RWPE1 (cell line): Measurements from ENCODE around the gene ZFPL1.

Experiments
- CTCF ChIA-PET: fragments of 350-600 bp; sonication (Branson Sonifier 250); formaldehyde crosslinking; extraction: SDS; loops from one replicate; lab custom pipeline; 2021; lab: Yijun Ruan, JAX
- POLR2A ChIA-PET: fragments of 400-600 bp; formaldehyde crosslinking; extraction: SDS; loops from one replicate; lab custom pipeline; 2020; ENCODE audit warnings: antibody characterized with exemption; ENCODE audit not compliant: low non-redundant PET; lab: Yijun Ruan, JAX
- DNase-seq: peaks from one replicate; pipeline ENCODE4 v3.0.0; 2012; ENCODE audit warnings: low spot score
- H3K27ac ChIP-seq: fragments of 450-650 bp; 2 replicates; pipeline ENCODE4 v1.5.1; 2017
- CTCF ChIP-seq: fragments of 450-650 bp; conservative IDR thresholded peaks from 2 replicates; pipeline ENCODE4 v1.5.1; 2017; ENCODE audit warnings: low read depth, mild to moderate bottlenecking

ZFPL1 gene

DNA sequence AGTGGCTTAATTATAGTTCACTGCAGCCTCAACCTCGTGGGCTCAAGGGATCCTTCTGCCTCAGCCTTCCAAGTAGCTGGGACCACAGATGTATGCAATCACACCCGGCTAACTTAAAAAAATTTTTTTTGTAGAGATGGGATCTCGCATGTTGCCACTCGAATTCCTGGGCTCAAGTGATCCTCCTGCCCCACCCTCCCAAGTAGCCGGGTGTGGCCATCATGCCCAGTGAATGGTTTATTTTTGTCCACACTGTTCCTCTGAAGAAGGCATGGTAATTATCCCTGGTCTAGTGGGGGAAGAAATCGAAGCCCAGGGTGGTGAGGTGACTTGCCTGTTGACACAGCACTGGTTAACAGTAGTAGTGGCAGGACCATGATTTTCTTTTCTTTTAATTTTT is 41.1 kb upstream of the ZFPL1 start:
- H3K27ac ChIP-seq = peak overlapping the region; percentile 97
- POLR2A ChIA-PET = no interaction called here
- DNase-seq = no peak
- no peak for TF ChIP-seq CTCF
- CTCF ChIA-PET = no interaction called here

- ChIA-PET CTCF (no interaction called here), POLR2A (no interaction called here)
- H3K27ac ChIP-seq = peak overlapping the region; percentile 97
- no peak for TF ChIP-seq CTCF
- no peak for DNase-seq
Measured at GRCh38 chr11:65043881-65044501, 40.0 kb upstream of the ZFPL1 start.

- peak overlapping the region; percentile 97 for H3K27ac ChIP-seq
- no peak for TF ChIP-seq CTCF
- DNase-seq = no peak
- CTCF ChIA-PET = no interaction called here
- POLR2A ChIA-PET = no interaction called here
Measured at GRCh38 chr11:65045061-65045460, 39.0 kb upstream of the ZFPL1 start.

- TF ChIP-seq CTCF = no peak
- H3K27ac ChIP-seq = peak overlapping the region; percentile 97
- ChIA-PET POLR2A (no interaction called here), CTCF (no interaction called here)
- no peak for DNase-seq
Measured at GRCh38 chr11:65045728-65046127, 38.3 kb upstream of the ZFPL1 start.

DNA sequence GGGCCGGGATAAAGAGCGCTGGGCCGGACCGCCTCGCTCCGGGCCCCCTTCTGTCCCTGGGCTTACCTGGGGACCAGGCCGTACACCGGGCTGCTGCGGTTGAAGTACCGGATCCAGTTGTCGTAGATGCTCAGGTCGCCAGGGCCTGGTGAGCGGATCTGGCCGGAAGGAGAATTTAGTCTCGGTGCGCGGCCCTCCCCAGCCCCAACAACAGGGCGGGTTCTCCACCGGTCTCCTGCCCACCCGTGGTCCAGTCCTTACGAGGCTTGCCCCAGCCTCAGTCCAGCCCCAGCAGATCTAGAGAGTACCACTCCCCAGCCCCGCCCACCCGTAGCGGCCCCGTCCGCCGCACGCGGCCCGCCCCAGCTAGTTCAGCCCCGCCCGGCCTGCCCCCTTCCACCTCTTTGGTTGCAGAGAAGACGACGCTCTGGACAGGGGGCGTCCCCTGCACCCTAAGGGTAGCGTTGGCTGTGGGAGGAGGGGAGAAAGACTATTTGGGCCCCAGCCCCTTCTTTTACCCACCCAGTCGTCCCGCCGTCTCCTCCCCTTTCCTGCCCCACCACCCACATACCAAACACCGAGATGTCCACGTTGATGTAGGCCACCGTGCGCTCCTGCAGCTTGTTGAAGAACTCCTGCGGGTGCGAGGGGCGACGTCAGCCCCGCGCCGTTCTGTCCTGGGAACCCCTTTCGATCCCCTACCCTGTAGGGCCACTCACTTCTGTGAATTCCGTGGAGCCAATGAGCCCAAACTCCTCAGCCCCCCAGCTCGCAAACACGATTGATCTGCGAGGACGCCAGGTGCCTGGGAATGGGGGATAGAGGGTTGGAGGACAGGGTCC is 36.2 kb upstream of the ZFPL1 start:
- ChIA-PET POLR2A (no interaction called here), CTCF (no interaction called here)
- H3K27ac ChIP-seq = peak overlapping the region; percentile 97
- no peak for DNase-seq
- no peak for TF ChIP-seq CTCF

GRCh38 chr11:65051398-65051858 is 32.6 kb upstream of the ZFPL1 start:
- TF ChIP-seq CTCF = no peak
- ChIA-PET CTCF (interaction anchor here (0.7 kb wide), 1 partner anchor 102 kb away, joined by 3 read pairs; no protein-coding TSS in a partner anchor), POLR2A (no interaction called here)
- DNase-seq = no peak
- no peak overlapping the region for H3K27ac ChIP-seq
